8988T (cell line): Measurements from ENCODE around the gene PCNX2.

Experiments
- DNase-seq: peaks from one replicate; pipeline ENCODE4 v3.0.0; 2011

PCNX2 gene, protein sequence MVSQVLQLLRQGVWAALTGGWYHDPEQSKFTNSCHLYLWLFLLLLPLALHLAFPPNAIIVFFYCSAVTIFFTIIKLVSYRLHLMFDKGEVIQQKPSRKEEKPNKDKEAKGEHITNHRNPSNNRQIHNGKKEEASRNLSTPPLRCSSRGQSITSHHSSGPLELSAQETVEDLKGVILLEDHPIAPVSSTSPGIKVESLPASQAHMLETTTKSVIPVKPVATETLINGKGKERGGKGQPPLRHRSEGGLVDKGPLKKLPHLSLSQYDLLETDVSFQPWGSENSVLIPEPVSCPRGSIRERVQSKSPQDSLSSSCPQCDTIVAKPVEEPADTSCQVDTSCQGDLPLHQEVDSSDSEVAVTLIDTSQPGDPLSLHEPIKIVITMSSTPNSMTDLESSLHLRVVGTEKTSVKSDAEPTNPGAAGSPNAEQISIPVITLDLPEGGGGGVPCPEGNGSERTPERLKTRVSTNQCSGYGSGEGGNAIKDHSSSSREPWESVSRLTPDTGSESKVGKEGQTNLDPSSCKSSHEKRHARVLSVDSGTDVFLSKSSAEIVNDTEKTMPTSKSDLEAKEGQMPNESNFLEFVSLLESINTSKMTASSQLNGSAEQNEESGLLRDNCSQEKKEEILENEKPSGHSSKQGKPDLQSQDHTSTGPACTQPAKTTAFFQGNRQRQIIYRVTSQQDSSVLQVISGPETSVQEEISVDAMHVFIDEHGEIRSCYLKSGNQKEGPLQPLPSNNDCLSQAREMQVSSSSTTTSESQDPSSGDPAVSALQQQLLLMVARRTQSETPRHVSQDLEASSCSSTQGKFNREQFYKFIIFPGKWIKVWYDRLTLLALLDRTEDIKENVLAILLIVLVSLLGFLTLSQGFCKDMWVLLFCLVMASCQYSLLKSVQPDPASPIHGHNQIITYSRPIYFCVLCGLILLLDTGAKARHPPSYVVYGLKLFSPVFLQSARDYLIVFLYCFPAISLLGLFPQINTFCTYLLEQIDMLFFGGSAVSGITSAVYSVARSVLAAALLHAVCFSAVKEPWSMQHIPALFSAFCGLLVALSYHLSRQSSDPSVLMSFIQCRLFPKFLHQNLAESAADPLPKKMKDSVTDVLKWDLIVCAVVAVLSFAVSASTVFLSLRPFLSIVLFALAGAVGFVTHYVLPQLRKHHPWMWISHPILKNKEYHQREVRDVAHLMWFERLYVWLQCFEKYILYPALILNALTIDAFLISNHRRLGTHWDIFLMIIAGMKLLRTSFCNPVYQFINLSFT (N-terminal part only)

DNA sequence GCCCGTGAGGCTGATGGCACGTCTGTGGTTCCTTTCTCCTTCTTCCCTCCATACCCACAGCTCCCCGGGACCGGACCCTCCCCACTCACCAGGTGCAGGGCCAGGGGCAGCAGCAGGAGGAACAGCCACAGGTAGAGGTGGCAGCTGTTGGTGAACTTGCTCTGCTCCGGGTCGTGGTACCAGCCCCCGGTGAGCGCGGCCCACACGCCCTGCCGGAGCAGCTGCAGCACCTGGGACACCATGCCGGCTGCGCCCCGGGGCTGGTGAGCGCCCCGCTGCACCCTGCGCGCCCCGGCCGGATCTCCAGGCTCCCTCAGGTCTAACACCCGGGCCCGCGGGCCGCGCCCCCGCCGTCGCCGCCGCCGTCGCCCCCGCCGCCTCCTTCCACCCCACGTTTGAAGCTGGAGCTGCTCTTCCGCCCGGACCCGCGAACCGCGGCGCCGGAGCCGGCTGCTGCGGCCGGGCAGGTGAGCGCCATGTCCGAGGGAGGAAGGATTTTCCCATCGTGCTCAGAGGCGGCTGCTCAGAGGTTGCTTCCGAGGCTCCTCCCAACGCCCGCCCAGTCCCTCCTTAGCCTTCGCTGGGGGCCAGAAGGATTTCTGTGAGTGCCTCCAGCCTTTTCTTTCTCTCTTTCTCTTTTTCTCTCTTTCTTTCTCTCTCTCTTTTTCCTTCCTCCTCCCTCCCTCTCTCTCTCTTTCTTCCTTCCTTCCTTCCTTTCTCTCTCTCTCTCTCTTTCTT, at the start of gene PCNX2:
Gene PCNX2, minus strand, starts transcription at position 489 of the 738 bp plus-strand sequence. Its CDS starts 247 bp downstream, at position 242.
- peak; percentile 69 for DNase-seq

DNA sequence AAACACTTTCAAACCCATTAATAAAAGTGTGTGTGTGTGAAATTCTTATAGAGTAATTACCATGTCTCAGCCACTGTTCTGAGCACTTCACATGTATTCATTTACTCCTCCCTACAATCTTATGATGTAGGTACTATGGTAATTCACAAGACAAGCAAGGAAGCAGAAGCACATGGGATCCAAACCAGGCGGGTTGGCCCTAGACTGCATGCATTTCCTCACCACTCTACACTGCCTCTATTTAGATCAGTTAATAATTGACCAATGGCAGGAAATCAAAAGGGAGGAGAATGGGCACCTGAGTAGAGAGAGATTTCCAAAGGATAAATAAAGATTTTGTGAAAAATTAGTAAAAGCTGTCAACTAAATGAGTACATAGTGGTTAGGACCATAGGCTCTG, 47.7 kb upstream of the PCNX2 start:
- DNase-seq = no peak

DNA sequence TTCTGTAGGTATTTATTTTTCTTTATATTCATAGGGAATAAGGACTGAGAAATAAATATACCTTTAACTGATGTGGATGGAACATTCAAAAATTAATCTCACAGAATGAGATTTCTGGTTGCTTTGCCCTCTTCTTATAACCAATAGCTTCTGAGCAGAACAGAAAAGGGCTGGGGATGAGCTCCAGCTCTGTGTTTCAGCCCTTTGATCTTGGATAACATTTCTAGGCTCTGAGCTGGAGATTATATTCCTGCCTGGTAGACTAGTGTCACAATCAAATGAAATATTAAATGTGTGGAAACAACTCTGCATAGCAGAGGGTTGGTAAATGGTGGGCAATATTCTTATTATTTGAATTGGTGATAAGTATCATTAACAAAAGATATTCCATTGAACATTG, 46.6 kb upstream of the PCNX2 start:
- DNase-seq = no peak

DNA sequence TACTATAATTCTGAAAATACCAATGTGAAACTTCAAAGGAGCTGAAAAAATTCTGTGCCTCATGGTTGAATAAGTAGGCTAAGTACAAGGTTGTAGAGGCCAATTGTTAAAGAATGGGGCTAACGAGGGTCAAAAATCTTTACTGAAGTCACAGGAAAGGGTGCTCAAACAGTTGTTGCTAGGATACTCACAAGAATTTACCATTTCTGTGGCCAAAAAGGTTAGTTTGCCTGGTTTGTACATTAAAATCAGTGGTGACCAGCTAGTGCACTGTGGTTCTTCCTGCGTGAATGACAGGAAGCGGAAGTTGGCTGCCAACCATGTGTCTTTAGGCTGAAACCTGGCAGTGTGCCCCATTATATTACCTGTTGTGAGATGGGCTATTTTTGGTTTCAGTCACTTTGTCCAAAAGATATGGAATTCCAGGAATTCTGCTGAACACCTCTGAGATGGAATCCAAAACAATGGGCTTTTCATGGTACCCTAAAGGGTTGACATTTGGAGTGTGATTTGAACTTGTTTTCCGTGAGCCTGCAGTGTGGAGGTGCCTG, 45.5 kb upstream of the PCNX2 start:
- DNase-seq = no peak

DNA sequence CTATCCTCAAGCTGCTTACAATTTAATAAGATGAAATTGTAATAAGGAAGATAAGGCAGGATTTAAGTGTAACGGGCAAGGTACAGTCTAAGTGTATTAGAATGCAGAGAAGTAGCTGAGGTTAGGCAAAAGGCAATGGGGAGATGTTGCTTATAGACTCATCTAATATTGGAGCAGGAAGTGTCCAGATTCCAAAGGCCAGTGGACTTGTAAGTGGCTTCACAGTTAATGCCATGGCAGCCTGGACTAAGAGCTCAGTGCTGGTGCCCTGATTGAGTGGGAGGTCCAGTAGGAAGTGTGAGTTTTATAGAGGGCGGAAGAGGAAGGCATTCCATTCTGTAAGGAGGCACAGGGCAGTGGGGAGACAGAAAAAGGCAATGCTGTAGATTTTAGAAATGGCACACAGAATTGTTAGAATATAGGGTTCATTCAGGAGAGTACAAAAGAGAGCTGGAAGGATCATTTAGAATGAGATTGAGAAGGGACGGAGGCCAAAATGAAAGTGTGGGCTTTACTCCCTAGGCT, 44.6 kb upstream of the PCNX2 start:
- no peak for DNase-seq

DNA sequence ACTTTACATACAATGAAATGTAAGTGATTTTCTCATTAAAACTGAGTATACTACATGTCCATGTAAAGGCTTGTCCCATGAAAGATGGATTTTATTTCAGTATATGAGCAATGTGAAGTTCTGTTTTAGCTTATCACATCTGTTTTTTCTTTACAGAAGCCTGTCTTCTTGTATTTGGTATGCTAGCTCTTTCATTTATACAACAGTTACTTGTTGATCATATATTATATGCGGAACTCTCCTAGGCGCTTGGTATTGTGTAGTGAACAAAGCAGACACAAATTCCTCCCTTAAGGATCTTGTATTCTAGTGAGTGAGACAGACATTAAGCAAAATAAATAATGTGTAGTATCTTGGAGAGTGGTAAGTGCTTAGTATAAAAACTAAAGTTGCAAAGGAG, 42.6 kb upstream of the PCNX2 start:
- no peak for DNase-seq

DNA sequence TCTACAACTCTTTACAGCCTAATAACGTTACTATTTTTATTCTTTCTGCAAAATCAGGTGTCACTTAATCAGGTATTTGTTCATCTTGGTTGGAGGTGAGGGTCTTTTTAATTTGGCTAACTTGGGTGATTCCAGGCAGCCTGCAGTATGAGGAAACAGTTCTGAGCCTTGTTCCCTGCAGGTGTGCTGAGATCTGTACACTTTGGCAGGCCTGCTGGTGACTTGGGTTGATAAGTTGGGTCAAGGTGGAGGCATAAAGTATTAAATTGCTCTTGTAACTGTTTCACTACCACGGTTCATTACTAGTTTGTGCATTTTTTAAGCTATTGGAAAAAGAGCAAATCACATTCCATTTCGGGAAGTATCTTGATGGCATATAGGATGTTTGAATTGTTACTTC, 42.0 kb upstream of the PCNX2 start:
- no peak for DNase-seq

DNA sequence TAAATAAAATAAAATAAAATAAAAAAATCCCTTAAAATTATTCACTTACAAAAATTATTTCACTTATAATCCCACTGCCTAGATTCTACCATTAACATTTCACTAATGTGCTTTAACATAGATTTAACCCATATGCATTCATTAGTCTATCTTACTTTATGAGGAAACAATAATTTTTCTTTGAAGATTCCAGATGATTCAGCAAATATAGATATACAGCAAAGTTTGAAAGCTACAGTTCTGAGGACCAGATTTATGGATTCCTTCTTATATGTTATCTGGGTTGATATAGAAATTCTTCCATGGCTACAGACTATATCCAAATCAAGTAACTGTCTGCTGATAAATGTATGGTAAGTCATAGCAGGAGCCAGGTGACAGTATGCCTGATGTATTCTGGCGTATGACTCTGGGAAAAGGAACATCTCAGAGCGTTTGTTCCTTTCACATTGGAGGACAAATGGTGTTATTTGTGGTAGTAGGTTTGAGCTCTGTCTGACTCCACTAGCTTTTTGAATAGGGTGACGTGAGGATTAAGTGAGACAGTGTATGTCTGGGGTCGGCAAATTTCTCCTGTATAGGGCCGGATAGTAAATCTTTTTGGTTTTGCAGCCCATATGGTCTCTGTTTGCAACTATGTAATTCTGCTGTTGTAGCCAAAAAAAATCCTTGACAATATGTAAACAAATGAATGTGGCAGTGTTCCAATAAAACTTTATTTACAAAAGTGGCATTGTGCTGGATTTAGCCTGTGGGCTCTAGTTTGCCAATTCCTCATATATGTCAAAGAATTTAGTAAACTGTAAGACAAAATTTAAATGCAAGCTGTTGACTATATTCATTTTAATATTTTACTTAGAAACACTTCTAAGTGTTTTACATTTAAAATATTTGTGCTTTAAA, 41.3 kb upstream of the PCNX2 start:
- DNase-seq = no peak

DNA sequence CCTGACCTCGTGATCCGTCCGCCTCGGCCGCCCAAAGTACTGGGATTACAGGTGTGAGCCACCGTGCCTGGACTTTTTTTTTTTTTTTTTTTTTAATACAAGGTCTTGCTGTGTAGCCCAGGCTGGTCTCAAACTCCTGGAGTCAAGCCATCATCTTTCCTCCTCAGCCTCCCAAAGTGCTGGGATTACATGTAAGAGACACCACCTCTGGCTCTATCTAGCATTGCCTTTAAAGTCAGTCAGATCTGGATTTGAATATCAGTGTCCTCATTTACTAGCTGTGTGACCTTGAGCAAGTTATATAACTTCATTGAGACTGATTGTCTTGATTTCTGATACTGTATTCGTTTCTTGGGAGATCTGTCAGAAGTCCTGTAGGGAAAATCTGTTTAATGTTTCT, 38.6 kb upstream of the PCNX2 start:
- no peak for DNase-seq

DNA sequence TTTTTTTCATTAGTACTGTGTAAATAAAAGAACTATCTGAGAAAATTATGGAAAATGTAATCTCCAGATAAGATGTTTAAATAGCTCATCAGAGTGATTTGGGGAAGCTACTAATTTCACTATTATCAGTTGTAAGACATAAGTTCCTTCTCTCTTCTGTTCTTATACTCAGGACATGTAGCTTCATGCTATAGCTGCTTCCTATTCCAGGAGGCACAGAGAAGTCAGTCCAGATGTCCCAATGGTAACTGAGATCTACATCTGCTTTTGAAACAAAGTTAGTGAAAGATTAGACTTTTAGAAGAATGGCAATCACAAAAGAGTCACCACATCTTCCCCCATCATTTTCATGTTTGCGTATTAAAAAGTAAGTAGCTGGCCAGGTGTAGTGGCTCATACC, 37.6 kb upstream of the PCNX2 start:
- DNase-seq = no peak

DNA sequence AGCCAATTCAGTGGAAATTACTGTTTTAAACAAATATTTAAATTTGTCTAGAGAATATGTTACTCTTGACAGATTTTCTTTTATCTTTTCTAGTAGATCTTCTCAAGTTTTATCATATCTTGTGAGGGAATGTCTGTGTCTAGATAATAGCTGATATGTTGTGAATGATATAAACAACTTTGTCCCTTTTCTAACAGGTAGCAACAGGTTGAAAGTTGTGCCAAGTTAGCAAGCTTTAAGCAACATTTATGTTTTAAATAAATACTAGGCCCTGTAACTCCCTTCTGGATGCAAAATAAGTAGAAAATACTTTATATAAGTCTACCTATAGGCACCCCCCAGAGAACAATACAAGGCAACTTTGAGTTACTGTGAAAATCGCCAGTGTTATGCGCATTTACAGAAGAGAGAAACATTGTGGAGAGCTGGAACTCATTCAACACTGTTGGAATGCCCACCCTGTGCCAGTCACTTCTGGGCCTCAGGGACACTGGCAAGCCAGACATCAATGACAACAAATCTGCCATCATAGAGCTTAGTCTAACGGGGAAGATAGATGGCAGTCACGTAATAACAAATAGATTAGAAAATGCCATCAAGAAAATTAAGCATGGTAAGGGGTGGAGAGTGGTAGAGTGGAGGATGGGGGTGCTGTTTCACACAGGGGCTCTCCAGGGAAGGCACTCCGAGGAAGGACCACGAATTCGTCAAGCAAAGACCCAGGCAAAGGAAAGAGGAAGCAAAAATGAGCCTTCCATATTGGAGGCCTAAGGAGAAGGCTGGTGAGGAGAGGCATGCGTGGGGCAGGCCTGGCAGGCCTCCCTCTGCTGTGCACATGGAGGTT, 36.4 kb upstream of the PCNX2 start:
- no peak for DNase-seq

DNA sequence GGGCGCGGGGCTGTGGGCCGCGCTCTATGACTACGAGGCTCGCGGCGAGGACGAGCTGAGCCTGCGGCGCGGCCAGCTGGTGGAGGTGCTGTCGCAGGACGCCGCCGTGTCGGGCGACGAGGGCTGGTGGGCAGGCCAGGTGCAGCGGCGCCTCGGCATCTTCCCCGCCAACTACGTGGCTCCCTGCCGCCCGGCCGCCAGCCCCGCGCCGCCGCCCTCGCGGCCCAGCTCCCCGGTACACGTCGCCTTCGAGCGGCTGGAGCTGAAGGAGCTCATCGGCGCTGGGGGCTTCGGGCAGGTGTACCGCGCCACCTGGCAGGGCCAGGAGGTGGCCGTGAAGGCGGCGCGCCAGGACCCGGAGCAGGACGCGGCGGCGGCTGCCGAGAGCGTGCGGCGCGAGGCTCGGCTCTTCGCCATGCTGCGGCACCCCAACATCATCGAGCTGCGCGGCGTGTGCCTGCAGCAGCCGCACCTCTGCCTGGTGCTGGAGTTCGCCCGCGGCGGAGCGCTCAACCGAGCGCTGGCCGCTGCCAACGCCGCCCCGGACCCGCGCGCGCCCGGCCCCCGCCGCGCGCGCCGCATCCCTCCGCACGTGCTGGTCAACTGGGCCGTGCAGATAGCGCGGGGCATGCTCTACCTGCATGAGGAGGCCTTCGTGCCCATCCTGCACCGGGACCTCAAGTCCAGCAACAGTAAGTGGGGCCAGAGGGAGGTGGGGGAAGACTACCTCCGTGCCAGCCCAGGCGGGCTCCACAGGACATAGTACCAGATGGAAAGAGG, 32.8 kb upstream of the PCNX2 start:
- DNase-seq = peak; percentile 11

DNA sequence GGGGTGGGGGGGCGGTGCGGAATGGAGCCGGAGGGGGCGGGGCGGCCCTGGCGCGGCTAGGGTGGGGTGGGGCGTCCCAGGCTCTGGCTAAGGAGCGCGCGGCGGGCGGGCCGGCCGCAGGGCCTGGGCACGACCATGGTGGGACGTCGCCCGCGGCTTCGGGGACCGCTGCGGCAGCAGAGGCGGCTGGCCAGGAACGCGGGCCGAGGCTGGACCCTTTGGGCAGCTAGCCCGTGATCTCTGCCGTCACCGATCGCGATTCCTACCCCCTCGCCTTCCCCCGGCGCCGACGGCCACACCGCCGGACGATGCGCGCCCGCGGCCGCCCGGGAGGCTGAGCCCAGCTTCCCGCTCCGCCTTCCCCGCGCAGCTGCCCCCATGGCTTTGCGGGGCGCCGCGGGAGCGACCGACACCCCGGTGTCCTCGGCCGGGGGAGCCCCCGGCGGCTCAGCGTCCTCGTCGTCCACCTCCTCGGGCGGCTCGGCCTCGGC, 32.2 kb upstream of the PCNX2 start, which contains the start of gene MAP3K21:
Gene MAP3K21, plus strand, starts transcription at position 74 of the 491 bp plus-strand sequence. Its CDS starts 305 bp downstream, at position 379.
- DNase-seq = no peak

DNA sequence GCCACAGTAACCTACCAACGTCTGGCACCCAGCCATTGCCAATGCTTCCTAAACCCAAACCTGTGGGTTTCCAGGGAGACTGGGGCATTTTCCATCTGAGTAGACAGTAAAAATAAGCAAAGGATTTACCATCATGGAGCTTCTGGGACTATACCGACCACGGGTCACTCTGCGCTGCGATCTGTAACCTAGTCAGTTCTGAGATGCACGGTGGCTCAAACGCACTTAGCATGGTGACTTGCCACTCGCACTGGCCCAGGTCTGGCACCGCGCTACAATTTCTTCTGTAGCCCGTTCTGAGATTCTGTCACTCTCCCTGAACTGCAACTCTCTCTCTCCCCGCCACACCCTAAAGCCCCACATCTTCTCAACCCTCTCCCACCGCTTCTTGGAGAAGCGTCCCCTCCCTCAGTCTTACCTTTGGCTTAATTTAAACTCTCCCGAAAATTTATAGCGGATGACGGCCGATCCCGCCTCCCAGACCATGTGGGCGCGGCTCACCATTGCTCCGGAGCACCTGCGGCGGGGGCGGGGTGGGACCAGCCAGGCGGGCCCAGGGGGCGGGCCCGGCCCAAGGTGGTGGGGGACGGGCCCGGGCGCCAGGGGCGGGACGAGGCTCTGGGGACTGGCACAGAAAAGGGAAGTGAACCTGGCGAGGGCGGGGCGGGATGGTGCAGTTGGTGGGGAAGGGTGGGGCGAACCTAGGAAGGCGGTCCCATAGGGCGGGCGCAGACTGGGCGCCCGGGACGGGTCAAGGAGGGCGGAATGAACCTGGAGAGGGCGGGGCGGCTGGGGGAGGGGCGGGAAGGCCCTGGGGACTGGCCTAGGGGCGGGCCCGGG, 31.5 kb upstream of the PCNX2 start:
- peak; percentile 64 for DNase-seq

DNA sequence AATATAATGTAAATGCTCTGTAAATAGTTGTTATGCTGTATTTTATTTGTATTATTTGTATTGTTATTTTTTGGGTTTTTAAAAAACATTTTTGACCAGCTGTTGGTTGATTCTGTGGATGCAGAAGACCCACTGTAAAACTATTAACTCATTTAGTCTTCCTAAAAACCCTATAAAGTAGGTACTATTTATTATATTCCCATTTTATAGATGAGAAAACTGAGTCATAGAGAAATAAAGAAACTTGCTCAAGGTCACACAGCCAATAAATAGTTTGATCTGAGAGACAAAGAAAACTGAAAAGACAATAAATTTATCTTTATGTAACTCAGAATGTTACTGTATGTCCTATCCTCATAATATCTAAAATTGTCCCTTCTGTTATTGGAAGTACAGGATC, 30.8 kb upstream of the PCNX2 start:
- DNase-seq = no peak

DNA sequence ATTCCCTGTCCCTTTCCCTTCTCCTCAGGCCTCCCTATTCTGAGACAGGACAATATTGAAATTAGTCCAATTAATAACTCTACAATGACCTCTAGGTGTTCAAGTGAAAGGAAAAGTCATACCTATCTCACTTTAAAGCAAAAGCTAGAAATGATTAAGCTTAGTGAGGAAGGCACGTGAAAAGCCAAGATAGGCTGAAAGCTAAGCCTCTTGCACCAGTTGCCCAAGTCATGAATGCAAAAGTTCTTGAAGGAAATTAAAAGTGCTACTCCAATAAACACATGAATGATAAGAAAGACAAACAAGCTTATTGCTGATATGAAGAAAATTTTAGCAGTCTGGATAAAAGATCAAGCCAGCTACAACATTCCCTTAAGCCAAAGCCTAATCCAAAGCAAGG, 28.2 kb upstream of the PCNX2 start:
- no peak for DNase-seq

DNA sequence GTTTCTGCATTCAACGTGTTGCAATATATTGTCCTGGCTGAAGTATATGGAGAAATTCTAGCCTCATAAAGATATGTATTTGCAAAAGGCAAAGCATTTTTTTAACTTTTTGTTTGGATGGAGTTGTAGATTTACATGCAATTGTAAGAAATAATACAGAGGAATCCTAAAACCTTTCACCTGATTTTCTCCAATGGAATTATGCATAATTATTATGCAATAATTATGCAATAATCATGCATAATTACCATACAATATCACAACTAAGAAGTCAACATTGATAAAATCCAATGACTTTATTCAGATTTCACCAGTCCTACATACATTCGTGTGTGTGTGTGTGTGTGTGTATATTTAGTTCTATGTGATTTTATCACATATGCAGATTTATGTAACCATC, 24.5 kb upstream of the PCNX2 start:
- no peak for DNase-seq

DNA sequence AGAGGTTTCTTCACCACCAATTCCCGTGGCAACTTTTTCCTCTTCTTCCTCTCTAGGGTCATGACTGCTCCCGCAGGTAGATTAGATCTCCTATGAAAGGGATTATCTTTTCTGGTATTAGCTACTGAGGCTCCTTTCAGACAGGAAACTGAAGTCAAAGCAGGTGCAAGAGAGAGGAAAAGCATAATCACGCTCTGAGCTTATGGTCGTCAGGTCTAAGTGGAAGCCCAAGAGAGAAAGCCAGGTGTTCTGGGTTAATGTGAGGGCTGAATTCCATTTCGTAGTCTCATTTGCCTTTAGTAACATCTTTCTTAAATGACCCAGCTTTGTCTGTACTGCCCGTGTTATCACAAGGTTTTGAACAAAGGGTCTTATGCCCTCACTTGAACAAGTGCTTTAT, 23.7 kb upstream of the PCNX2 start:
- no peak for DNase-seq
